Cardiac muscle cell (in vitro differentiated cells and primary cell): ENCODE measurements around the gene RXFP4. TPM values are rescaled to one million over a fixed set of nuclear protein-coding genes. Genes with fewer than 3 reads are reported as not detected.
"Not testable (repeated sequence)": the region's sequence is repeated elsewhere in the genome, so short reads cannot be mapped to it uniquely, and the experiment has no call there.

ENCODE experiments used
- DNase-seq, 2 donors: peaks; one replicate each; pipeline versions ENCODE4 v3.0.0 to v3.0.0-alpha.2; 2010 to 2017; ENCODE audit warnings: low read depth in 1 of 2, low spot score in 1 of 2
- H3K27ac ChIP-seq: fragments of 200-600 bp; sonication (generic); 2 replicates; pipeline ENCODE4 v1.5.1; 2016
- H3K27me3 ChIP-seq: fragments of 200-600 bp; sonication (generic); 2 replicates; pipeline ENCODE4 v1.6.0; 2016; ENCODE audit warnings: control low read depth
- H3K36me3 ChIP-seq: fragments of 200-600 bp; sonication (generic); 2 replicates; pipeline ENCODE4 v1.5.1; 2016; ENCODE audit warnings: control low read depth
- H3K4me1 ChIP-seq: fragments of 200-600 bp; sonication (generic); 2 replicates; pipeline ENCODE4 v1.8.1; 2017; ENCODE audit warnings: low read depth, mild to moderate bottlenecking, mixed run types
- H3K4me3 ChIP-seq: fragments of 200-600 bp; sonication (generic); 2 replicates; pipeline ENCODE4 v1.5.1; 2016; ENCODE audit warnings: mild to moderate bottlenecking
- H3K9me3 ChIP-seq: fragments of 200-600 bp; sonication (generic); 2 replicates; pipeline ENCODE4 v1.5.1; 2017; ENCODE audit warnings: low read depth, mild to moderate bottlenecking, control low read depth
- polyA plus RNA-seq: library from polyadenylated mRNA; unstranded; fragments of >200 nt; fragmentation: Nextera tagmentation; extraction: Ambion mirVana; gene quantifications from 2 replicates; pipeline ENCODE4 v1.2.1, GENCODE V29; 2016
- total RNA-seq: library from RNA; depleted of rRNA; stranded (reverse); fragments of >200 nt; gene quantifications from 2 replicates; pipeline ENCODE4 v1.2.3, GENCODE V29; 2016
- TF ChIP-seq, protein P1 (sequence below): IDR thresholded peaks from 2 replicates; pipeline ENCODE4 v1.5.1; 2012; ENCODE audit warnings: low read depth, mild to moderate bottlenecking, low read length

The RXFP4 gene
- total and polyA plus RNA-seq, 2 experiments from 2014 or later = 0.33 TPM; not detected in 1

DNA sequence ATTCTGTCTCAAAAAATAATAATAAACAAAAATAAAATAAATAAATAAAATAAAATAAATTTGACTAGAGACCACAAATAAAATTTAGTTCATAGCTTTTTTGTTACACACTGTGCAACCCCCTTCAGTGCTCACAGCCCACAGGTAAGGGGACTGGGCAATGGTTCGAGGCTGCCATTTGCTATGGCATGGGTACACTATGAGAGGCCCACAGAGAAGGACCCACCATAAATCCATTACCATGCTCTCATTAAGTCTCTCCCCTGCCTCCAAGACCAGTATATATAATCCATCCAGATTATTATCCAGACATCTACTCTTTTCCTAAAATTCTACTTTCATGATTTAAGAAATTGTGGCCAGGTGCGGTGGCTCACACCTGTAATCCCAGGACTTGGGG lies 21.6 kb upstream of the RXFP4 start:
- H3K36me3 ChIP-seq = peaks cover 85% of the 10 kb centered on the region
- DNase-seq = no peak

GRCh38 chr1:155920717-155921116 lies 20.7 kb upstream of the RXFP4 start:
- H3K36me3 ChIP-seq = peaks cover 83% of the 10 kb centered on the region
- TF ChIP-seq, protein P1, sequence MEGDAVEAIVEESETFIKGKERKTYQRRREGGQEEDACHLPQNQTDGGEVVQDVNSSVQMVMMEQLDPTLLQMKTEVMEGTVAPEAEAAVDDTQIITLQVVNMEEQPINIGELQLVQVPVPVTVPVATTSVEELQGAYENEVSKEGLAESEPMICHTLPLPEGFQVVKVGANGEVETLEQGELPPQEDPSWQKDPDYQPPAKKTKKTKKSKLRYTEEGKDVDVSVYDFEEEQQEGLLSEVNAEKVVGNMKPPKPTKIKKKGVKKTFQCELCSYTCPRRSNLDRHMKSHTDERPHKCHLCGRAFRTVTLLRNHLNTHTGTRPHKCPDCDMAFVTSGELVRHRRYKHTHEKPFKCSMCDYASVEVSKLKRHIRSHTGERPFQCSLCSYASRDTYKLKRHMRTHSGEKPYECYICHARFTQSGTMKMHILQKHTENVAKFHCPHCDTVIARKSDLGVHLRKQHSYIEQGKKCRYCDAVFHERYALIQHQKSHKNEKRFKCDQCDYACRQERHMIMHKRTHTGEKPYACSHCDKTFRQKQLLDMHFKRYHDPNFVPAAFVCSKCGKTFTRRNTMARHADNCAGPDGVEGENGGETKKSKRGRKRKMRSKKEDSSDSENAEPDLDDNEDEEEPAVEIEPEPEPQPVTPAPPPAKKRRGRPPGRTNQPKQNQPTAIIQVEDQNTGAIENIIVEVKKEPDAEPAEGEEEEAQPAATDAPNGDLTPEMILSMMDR = no peak

More for the DNA sequence above, 21.6 kb upstream of the RXFP4 start:
- Histone ChIP-seq H3K4me1 (no peaks in the 10 kb centered on the region), H3K27me3 (no peaks in the 10 kb centered on the region), H3K4me3 (no peak overlapping the region), H3K27ac (no peak overlapping the region), H3K9me3 (no peaks in the 10 kb centered on the region)
- TF ChIP-seq, protein P1 = no peak

GRCh38 chr1:155925506-155925905 lies 15.9 kb upstream of the RXFP4 start:
- TF ChIP-seq, protein P1 = no peak
- no peaks in the 10 kb centered on the region for H3K4me1 ChIP-seq
- H3K36me3 ChIP-seq = peaks cover 79% of the 10 kb centered on the region
- no peak overlapping the region for H3K4me3 ChIP-seq
- no peaks in the 10 kb centered on the region for H3K27me3 ChIP-seq
- H3K27ac ChIP-seq = no peak overlapping the region
- no peak for DNase-seq
- no peaks in the 10 kb centered on the region for H3K9me3 ChIP-seq

More at GRCh38 chr1:155920717-155921116, 20.7 kb upstream of the RXFP4 start:
- Histone ChIP-seq H3K9me3 (no peaks in the 10 kb centered on the region), H3K27ac (no peak overlapping the region), H3K27me3 (no peaks in the 10 kb centered on the region), H3K4me1 (no peaks in the 10 kb centered on the region), H3K4me3 (no peak overlapping the region)
- DNase-seq = no peak

DNA sequence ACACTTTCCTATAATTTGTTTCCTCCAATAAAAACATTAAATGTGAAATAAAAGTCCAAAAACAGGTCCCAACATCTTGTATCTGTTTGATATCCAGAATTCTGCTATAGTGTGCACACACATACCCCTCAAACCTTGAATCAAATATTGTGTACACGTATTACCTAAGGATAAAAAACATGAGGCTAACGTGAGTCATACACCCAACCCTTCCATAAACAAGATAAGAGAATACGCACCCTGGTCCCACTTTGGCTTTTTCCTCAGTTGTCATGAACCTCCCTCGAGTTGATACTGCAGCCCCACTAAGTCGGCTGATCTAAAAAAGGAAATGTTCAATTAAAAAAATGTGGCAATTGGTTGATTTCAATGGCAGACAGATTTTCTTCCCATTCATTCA lies 12.4 kb upstream of the RXFP4 start:
- TF ChIP-seq, protein P1 = no peak

DNA sequence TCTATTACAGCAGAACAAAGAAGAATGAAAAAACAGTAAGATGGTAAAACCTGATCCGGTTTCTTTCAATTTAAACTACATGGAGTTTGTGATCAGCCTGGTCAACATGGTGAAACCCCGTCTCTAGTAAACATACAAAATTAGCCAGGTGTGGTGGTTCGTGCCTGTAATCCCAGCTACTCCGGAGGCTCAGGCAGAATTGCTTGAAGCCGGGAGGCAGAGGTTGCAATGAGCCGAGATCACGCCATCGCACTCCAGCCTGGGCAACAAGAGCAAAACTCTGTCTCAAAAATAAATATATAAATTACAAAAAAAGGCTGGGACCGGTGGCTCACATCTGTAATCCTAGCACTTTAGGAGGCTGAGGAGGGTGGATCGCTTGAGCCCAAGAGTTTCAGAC lies 10.7 kb upstream of the RXFP4 start:
- H3K27ac ChIP-seq, H3K4me3 ChIP-seq, H3K9me3 ChIP-seq, H3K27me3 ChIP-seq, DNase-seq: not testable (repeated sequence)
- Histone ChIP-seq H3K4me1 (peaks cover 24% of the 10 kb centered on the region), H3K36me3 (peaks cover 58% of the 10 kb centered on the region)

More for the DNA sequence above, 12.4 kb upstream of the RXFP4 start:
- DNase-seq = no peak
- no peaks in the 10 kb centered on the region for H3K9me3 ChIP-seq
- H3K27me3 ChIP-seq = no peaks in the 10 kb centered on the region
- H3K27ac ChIP-seq = no peak overlapping the region
- peaks cover 69% of the 10 kb centered on the region for H3K36me3 ChIP-seq
- peaks cover 20% of the 10 kb centered on the region for H3K4me1 ChIP-seq
- H3K4me3 ChIP-seq = no peak overlapping the region

- Histone ChIP-seq H3K9me3 (no peaks in the 10 kb centered on the region), H3K36me3 (peaks cover 50% of the 10 kb centered on the region), H3K4me3 (no peak overlapping the region), H3K27ac (no peak overlapping the region), H3K4me1 (peaks cover 24% of the 10 kb centered on the region), H3K27me3 (no peaks in the 10 kb centered on the region)
- no peak for DNase-seq
- TF ChIP-seq, protein P1 = no peak
Measured at GRCh38 chr1:155931332-155932038, 10.0 kb upstream of the RXFP4 start.
